NCI-H1092 (cell line): ENCODE measurements around the gene FADS2.

ENCODE experiments used
- DNase-seq: peaks from one replicate; lab custom pipeline; 2025; lab: John Stamatoyannopoulos, UW

Gene FADS2

DNA sequence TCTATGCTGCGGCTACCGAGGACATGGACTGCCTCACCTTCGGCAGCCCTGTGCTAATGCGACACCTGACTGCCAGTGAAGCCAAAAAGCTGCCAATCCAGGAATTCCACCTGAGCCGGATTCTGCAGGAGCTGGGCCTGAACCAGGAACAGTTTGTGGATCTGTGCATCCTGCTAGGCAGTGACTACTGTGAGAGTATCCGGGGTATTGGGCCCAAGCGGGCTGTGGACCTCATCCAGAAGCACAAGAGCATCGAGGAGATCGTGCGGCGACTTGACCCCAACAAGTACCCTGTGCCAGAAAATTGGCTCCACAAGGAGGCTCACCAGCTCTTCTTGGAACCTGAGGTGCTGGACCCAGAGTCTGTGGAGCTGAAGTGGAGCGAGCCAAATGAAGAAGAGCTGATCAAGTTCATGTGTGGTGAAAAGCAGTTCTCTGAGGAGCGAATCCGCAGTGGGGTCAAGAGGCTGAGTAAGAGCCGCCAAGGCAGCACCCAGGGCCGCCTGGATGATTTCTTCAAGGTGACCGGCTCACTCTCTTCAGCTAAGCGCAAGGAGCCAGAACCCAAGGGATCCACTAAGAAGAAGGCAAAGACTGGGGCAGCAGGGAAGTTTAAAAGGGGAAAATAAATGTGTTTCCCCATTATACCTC, 32.1 kb upstream of the FADS2 start:
- no peak for DNase-seq

- peak; percentile 73 for DNase-seq
Observed at GRCh38 chr11:61797263-61797944, 30.7 kb upstream of the FADS2 start.

- no peak for DNase-seq
Observed at GRCh38 chr11:61799665-61800284, 28.3 kb upstream of the FADS2 start.

GRCh38 chr11:61800331-61801281, 27.5 kb upstream of the FADS2 start:
- no peak for DNase-seq

DNA sequence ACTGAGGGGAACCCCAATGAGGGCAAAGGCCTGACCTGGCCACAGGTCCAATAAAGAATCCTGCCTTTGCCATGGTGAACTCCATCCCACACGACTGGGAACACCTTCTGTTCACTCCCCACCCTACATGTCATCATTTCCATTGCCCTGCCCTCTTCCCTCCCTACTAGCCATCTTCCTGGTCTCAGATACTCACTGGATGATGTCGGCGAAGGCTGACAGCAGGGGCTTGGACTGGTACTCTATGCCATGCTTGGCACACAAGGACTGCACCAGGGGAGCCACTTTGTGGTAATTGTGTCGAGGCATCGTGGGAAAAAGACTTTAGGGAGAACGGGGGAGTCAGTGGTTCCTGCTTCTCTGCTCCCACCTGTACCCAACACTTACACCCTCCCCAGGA, 25.5 kb upstream of the FADS2 start:
- no peak for DNase-seq

DNA sequence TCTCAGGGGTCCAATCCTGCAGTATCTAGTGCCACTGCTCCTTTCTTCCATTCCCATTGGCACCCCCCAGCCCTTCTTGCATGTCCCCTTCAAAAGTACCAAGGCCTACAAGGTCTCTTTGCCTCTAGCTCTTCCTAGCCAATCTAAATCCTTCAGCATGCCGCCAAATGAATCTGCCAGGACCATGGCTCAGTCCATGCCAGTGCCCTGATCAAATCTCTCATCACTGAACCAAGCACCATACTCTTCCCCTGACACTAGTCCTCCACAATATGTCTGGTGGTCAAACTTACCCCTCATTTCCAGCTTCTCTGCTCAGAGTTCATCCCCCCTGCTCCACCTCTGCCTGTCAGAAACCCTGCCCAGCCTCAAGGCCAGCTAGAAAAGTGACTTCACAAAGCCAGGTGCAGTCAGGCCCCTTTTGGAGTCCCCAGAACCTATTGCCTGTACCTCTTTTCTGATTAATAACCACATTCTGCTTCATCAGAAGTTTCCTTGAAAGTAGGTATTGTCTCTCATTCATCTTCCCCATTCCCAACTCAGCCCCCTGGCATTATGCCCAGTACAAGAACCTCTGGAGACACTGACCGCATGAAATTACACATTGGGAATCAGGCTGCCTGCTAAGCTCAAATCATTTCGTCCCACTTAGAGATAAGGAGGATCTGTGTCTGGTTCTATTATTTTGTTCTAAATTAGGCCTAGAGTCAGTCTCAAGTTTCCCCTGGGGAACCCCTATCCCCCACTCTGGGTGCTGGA, 24.0 kb upstream of the FADS2 start:
- no peak for DNase-seq

DNA sequence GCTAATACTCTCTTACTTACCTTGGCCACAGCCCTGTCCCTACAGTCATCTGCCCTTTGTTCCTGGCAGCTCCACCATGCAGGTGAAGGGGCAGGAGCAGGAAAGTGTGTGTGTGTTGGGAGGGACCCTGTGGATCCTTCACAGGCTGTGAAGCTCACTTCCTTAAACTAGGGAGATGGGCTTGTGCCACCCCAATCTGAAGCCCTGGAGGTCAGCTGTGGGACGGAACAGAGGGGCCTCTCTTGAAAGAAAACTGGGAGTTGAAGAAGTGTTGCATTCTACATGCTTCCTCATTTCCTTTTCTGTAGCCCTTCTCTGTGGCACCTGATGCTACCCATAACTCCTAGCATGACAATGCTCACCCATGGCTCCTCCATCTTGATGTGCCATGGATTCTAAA, 23.0 kb upstream of the FADS2 start:
- no peak for DNase-seq

GRCh38 chr11:61806785-61807184, 21.3 kb upstream of the FADS2 start:
- DNase-seq, result no peak

GRCh38 chr11:61810671-61811175, 17.4 kb upstream of the FADS2 start:
- DNase-seq, result no peak

DNA sequence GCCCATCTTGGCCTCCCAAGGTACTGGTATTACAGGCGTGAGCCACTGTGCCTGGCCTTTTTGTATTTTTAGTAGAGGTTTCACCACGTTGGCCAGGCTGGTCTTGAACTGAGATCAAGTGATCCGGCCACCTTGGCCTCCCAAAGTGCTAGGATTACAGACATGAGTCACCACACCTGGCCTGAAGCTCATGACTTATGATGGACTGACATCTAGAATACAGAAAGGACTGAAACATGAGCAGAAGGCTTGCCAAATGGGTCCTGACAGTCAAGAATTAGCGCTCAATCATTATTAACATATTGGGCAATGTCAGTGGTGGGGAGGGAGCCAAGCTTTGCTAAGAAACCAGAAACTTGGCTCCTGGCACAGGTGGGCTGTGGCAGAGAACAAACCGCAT, 16.3 kb upstream of the FADS2 start:
- no peak for DNase-seq

DNA sequence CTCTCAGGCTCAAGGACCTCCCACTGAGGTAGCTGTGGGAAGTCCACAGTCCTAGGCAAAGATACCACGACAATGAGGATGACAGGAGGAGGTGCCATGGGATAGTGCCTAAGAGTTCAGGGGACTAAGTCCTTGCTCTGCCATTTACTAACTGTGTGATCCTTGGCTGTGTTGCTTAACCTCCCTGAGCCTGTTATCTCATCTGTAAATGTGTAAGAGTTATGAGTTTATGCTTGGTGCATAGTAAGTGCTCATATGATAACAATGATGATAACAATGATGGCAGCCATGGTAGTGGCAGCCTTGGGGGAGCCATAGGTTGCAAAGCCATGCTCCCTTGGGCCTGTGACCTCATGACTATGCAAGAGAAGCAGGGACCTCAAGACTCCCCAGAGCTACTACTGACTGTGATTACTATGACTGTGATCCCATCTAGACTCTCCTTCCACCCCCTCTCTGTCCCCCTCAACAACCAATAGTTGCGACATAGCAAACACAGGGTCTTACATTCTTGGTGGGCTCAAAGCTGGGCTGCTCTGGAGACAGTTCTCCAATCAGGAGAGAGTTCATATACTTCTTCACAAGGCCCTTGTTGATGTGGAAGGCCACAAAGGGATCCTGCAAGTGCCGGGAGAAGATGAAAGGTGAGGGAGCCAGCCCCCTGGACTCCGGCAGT, 15.2 kb upstream of the FADS2 start:
- DNase-seq, result no peak

DNA sequence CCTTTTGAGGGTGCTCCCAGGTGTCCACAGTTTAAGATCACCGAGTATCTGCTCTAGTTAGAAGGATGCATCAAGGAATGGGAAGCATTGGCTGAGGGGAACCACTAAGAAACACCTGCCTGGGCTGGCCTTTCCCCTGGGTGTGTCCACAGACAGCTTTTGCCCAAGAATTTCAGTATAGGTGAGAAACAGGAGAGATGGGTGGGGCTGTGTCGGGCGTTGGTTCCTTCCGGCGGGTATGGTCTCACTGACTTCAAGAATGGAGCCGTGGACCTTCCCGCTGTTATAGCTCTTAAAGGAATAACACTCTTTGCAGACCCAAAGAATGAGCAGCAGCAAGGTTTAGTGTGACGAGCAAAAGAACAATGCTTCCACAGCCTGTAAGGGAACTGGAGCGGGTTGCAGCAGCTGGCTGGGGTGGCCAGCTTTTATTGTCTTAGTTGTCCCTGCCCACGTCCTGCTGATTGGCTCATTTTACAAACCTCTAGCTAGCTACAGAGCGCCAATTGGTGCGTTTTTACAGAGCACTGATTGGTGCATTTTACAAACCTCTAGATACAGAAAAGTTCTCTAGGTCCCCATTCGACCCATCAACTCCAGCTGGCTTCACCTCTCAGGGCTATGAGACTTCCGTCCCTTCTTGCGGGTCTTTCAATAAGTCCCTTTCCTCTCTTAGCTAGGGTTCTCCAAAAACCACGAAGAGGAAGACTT, 13.7 kb upstream of the FADS2 start:
- no peak for DNase-seq

GRCh38 chr11:61814958-61815789, 12.9 kb upstream of the FADS2 start:
- DNase-seq, result peak; percentile 93

- DNase-seq, result peak; percentile 85
Observed at GRCh38 chr11:61815790-61816735, 12.0 kb upstream of the FADS2 start.

GRCh38 chr11:61816736-61817455, 11.2 kb upstream of the FADS2 start, which contains the start of gene FADS1:
Gene FADS1 (minus strand): TSS chr11:61817003. CDS start chr11:61816929, 74 bp downstream.
- DNase-seq, result peak; percentile 99

- no peak for DNase-seq
Observed at GRCh38 chr11:61817471-61818202, 10.5 kb upstream of the FADS2 start.

DNA sequence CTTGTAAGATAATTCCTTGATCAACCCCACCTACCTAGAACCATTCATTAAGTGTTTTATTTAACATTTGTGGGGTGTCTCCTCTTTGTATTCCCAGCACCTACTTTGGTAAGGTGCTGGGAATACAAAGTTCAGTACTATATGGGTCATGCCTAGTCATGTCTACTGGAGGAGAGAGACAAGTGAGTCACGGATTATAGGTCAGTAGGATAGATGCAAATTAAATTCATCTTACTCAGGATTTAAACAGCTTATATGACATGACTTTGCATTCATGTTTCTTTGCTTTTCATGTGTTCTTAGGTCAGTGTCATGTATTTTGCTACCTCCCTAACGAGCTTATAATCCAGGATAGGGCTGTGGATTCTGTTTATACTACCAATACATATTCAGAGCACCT, 7.9 kb upstream of the FADS2 start:
- no peak for DNase-seq
